Caco-2 (cell line): Measurements from ENCODE around the gene TTC38. TPM values are rescaled to one million over a fixed set of nuclear protein-coding genes. Genes with fewer than 3 reads are reported as not detected.
A peak's percentile ranks its signal among the peaks of the same experiment; 100 is the strongest.

Source experiments
- BruUV-seq: library from RNA; stranded (reverse); fragments of 400-500 nt; replicated peaks from 2 replicates; lab custom pipeline; 2021; lab: Mats Ljungman, UMichigan
- CTCF ChIA-PET: fragments of 300-600 bp; sonication (Branson Sonifier 250); formaldehyde crosslinking; loops from one replicate; lab custom pipeline; 2022; ENCODE audit warnings: antibody characterized with exemption; lab: Charles Lee
- POLR2A ChIA-PET: fragments of 300-600 bp; sonication (Branson Sonifier 250); formaldehyde crosslinking; loops from one replicate; lab custom pipeline; 2022; ENCODE audit warnings: antibody characterized with exemption; lab: Charles Lee
- DNase-seq, 2 experiments: peaks; one replicate each; pipeline versions ENCODE4 v3.0.0 to v3.0.0-alpha.2; 2020 to 2022
- H3K27me3 ChIP-seq: replicated peaks from 2 replicates; pipeline ENCODE4 v1.6.0; 2011; ENCODE audit warnings: low read length; ENCODE audit not compliant: control insufficient read depth, insufficient read depth
- H3K36me3 ChIP-seq: 2 replicates; pipeline ENCODE4 v1.5.1; 2011; ENCODE audit warnings: low read length; ENCODE audit not compliant: control insufficient read depth, insufficient read depth
- H3K4me1 ChIP-seq: fragments of 250-450 bp; sonication (Bioruptor Pico); 2 replicates; pipeline ENCODE4 v1.5.1; 2020; ENCODE audit warnings: mild to moderate bottlenecking
- H3K4me3 ChIP-seq: 2 replicates; pipeline ENCODE4 v1.5.1; 2011; ENCODE audit warnings: low read depth, mild to moderate bottlenecking, control low read depth, low read length
- H3K9me3 ChIP-seq: fragments of 250-450 bp; sonication (Bioruptor Pico); 2 replicates; pipeline ENCODE4 v1.5.1; 2020; ENCODE audit warnings: mild to moderate bottlenecking, moderate library complexity
- H3K27ac Mint-ChIP-seq: one replicate; pipeline ENCODE4 v1.8.0; 2022; ENCODE audit warnings: mixed read lengths; ENCODE audit not compliant: unreplicated experiment
- H3K27me3 Mint-ChIP-seq: one replicate; pipeline ENCODE4 v1.8.0; 2022; ENCODE audit warnings: mixed read lengths; ENCODE audit not compliant: insufficient read depth, unreplicated experiment
- H3K36me3 Mint-ChIP-seq: one replicate; pipeline ENCODE4 v1.8.0; 2022; ENCODE audit warnings: mild to moderate bottlenecking, mixed read lengths; ENCODE audit not compliant: insufficient read depth, unreplicated experiment
- H3K4me1 Mint-ChIP-seq: one replicate; pipeline ENCODE4 v1.8.0; 2022; ENCODE audit warnings: low read depth, mixed read lengths; ENCODE audit not compliant: unreplicated experiment
- H3K4me3 Mint-ChIP-seq: one replicate; pipeline ENCODE4 v1.8.0; 2022; ENCODE audit warnings: mild to moderate bottlenecking, moderate library complexity, mixed read lengths; ENCODE audit not compliant: unreplicated experiment
- H3K9me3 Mint-ChIP-seq: one replicate; pipeline ENCODE4 v1.8.0; 2022; ENCODE audit warnings: mixed read lengths; ENCODE audit not compliant: unreplicated experiment
- CTCF ChIP-seq, 2 experiments: fragments of 200-600 bp in 1 of 2; IDR thresholded peaks; 1 replicate in 1 of 2; 2 replicates in 1 of 2; pipeline versions ENCODE4 v1.5.1 to v1.8.0; 2011 to 2022; ENCODE audit warnings: antibody characterized with exemption in 1 of 2, control low read depth in 1 of 2, inconsistent platforms in 1 of 2, low read depth in 1 of 2, low read length in 1 of 2, mild to moderate bottlenecking in 1 of 2, moderate library complexity in 1 of 2; ENCODE audit not compliant: insufficient read depth in 1 of 2, severe bottlenecking in 1 of 2, unreplicated experiment in 1 of 2
- intact Hi-C: fragments of 100-400 bp; cut with micrococcal nuclease; formaldehyde crosslinking; loops from one replicate; pipeline ENCODE4 v1.10.0; 2022; ENCODE audit not compliant: unreplicated experiment
- total RNA-seq: library from RNA; stranded (reverse); gene quantifications from 2 replicates; pipeline ENCODE4 v1.2.3, GENCODE V29; 2022

The TTC38 gene
- total RNA-seq, 1 experiment from 2014 or later, result 44.5 TPM

GRCh38 chr22:46297151-46297812 lies 29.5 kb downstream of the TTC38 start:
- Histone ChIP-seq H3K4me1 (peaks cover 8% of the 10 kb centered on the region; the same call in 1 of the 2 replicates), H3K36me3 (no peaks in the 10 kb centered on the region), H3K27me3 (no peaks in the 10 kb centered on the region), H3K9me3 (no peaks in the 10 kb centered on the region), H3K4me3 (peak overlapping the region; percentile 69)
- TF ChIP-seq CTCF (IDR thresholded peaks at IDR 0.05; ENCODE audit: insufficient read depth in 1 of 2, low read depth in 1 of 2, low read length in 1 of 2, severe bottlenecking in 1 of 2, unreplicated experiment in 1 of 2), result no peak
- H3K9me3 Mint-ChIP-seq, result no peaks in the 10 kb centered on the region
- CTCF ChIA-PET, result interaction anchor here (0.6 kb wide), 1 partner anchor 375 kb away, joined by 4 read pairs; no protein-coding TSS in a partner anchor
- BruUV-seq, result TSS peak; percentile 40
- peak overlapping the region; percentile 84 for H3K4me3 Mint-ChIP-seq
- peak in 1 of 2 experiments; percentile 34 for DNase-seq
- POLR2A ChIA-PET, result no interaction called here
- H3K4me1 Mint-ChIP-seq, result peaks cover 30% of the 10 kb centered on the region
- intact Hi-C loops, result no loop called here
- no peaks in the 10 kb centered on the region for H3K27me3 Mint-ChIP-seq
- peaks cover 58% of the 10 kb centered on the region for H3K36me3 Mint-ChIP-seq
- H3K27ac Mint-ChIP-seq, result peak overlapping the region; percentile 87

- Histone ChIP-seq H3K9me3 (no peaks in the 10 kb centered on the region), H3K27me3 (no peaks in the 10 kb centered on the region), H3K4me1 (peaks cover 8% of the 10 kb centered on the region; the same call in 1 of the 2 replicates), H3K36me3 (no peaks in the 10 kb centered on the region), H3K4me3 (no peak overlapping the region)
- TF ChIP-seq CTCF (IDR thresholded peaks at IDR 0.05; ENCODE audit: insufficient read depth in 1 of 2, low read depth in 1 of 2, low read length in 1 of 2, severe bottlenecking in 1 of 2, unreplicated experiment in 1 of 2), result no peak
- no peak for DNase-seq
- ChIA-PET POLR2A (interaction anchor here (0.6 kb wide), 1 partner anchor 45 kb away, joined by 4 read pairs; no protein-coding TSS in a partner anchor), CTCF (no interaction called here)
- intact Hi-C loops, result no loop called here
- no peaks in the 10 kb centered on the region for H3K9me3 Mint-ChIP-seq
- no peak overlapping the region for H3K27ac Mint-ChIP-seq
- H3K27me3 Mint-ChIP-seq, result no peaks in the 10 kb centered on the region
- no TSS peak for BruUV-seq
- peaks cover 35% of the 10 kb centered on the region for H3K4me1 Mint-ChIP-seq
- H3K36me3 Mint-ChIP-seq, result peaks cover 68% of the 10 kb centered on the region
- peak overlapping the region; percentile 84 for H3K4me3 Mint-ChIP-seq
Measured at GRCh38 chr22:46299101-46299500, 31.3 kb downstream of the TTC38 start.

GRCh38 chr22:46300491-46300890 lies 32.7 kb downstream of the TTC38 start:
- POLR2A ChIA-PET, result no interaction called here
- Mint-ChIP-seq H3K9me3 (no peaks in the 10 kb centered on the region), H3K4me1 (peaks cover 33% of the 10 kb centered on the region), H3K27ac (no peak overlapping the region), H3K36me3 (peaks cover 69% of the 10 kb centered on the region), H3K4me3 (no peak overlapping the region), H3K27me3 (no peaks in the 10 kb centered on the region)
- Histone ChIP-seq H3K4me3 (no peak overlapping the region), H3K27me3 (no peaks in the 10 kb centered on the region), H3K4me1 (peaks cover 4% of the 10 kb centered on the region; the same call in 1 of the 2 replicates), H3K9me3 (no peaks in the 10 kb centered on the region), H3K36me3 (no peaks in the 10 kb centered on the region)
- CTCF ChIA-PET, result no interaction called here
- no peak for DNase-seq
- no peak for TF ChIP-seq CTCF (IDR thresholded peaks at IDR 0.05; ENCODE audit: insufficient read depth in 1 of 2, low read depth in 1 of 2, low read length in 1 of 2, severe bottlenecking in 1 of 2, unreplicated experiment in 1 of 2)
- BruUV-seq, result no TSS peak
- intact Hi-C loops, result no loop called here
